Sigmoid colon (tissue), 7 donors: ENCODE data around the gene QKI. TPM values are rescaled to one million over a fixed set of nuclear protein-coding genes. Genes with fewer than 3 reads are reported as not detected.

ENCODE experiments used
- DNase-seq: peaks from one replicate; pipeline ENCODE4 v3.0.0-alpha.2; 2019
- H3K27ac ChIP-seq, 4 donors: fragments of 200-600 bp; sonication (generic); one replicate each; pipeline ENCODE4 v1.5.1; 2016 to 2019; ENCODE audit warnings: mild to moderate bottlenecking in 1 of 4
- H3K27me3 ChIP-seq, 3 donors: fragments of 200-600 bp; sonication (generic); one replicate each; pipeline ENCODE4 v1.5.1; 2019; ENCODE audit warnings: mild to moderate bottlenecking in 1 of 3
- H3K36me3 ChIP-seq, 4 donors: fragments of 200-600 bp; sonication (generic); one replicate each; pipeline ENCODE4 v1.5.1; 2016 to 2019
- H3K4me1 ChIP-seq, 4 donors: fragments of 200-600 bp; sonication (generic); one replicate each; pipeline ENCODE4 v1.5.1; 2017 to 2019
- H3K4me3 ChIP-seq, 4 donors: fragments of 200-600 bp; sonication (generic); one replicate each; pipeline ENCODE4 v1.5.1; 2017 to 2019; ENCODE audit warnings: mild to moderate bottlenecking in 2 of 4, moderate library complexity in 1 of 4
- H3K9me3 ChIP-seq, 4 donors: fragments of 200-600 bp in 3 of 4; sonication (generic) in 3 of 4; one replicate each; pipeline versions ENCODE4 v1.5.1 to v1.6.1; 2013 to 2019
- CTCF ChIP-seq, 4 experiments: fragments of 450-650 bp in 3 of 4; fragments of 200-600 bp in 1 of 4; IDR thresholded peaks; one replicate each; pipeline ENCODE4 v1.5.1; 2016 to 2019; ENCODE audit warnings: antibody characterized with exemption in 4 of 4, mild to moderate bottlenecking in 3 of 4, moderate library complexity in 2 of 4
- EP300 ChIP-seq, 4 donors: sonication (generic); formaldehyde crosslinking; IDR thresholded peaks; one replicate each; pipeline ENCODE4 v1.6.1; 2017; ENCODE audit warnings: antibody characterized with exemption in 4 of 4
- POLR2A ChIP-seq, 2 donors: fragments of 450-650 bp; IDR thresholded peaks; one replicate each; pipeline ENCODE4 v1.6.1; 2016; ENCODE audit warnings: antibody characterized with exemption in 2 of 2, mild to moderate bottlenecking in 2 of 2, moderate library complexity in 2 of 2
- POLR2AphosphoS5 ChIP-seq, 4 donors: sonication (generic); formaldehyde crosslinking; IDR thresholded peaks; one replicate each; pipeline ENCODE4 v1.6.1; 2017; ENCODE audit warnings: antibody characterized with exemption in 4 of 4
- WGBS, 2 donors: extraction: QIAGEN DNeasy Blood & Tissue Kit; methylation state at CpG; one replicate each; pipeline ENCODE4 v1.1.7; 2013; 5-methylcytosine and 5-hydroxymethylcytosine counted together
- intact Hi-C: fragments of 100-400 bp; cut with DNase I; formaldehyde crosslinking; loops from one replicate; pipeline ENCODE4 v1.15.1; 2023
- polyA plus RNA-seq, 3 donors: library from polyadenylated mRNA; stranded (reverse); fragments of 200-250 nt; gene quantifications; one replicate each; pipeline ENCODE4 v1.2.3, GENCODE V29; 2013
- total RNA-seq, 4 donors: library from RNA; depleted of rRNA; stranded (reverse); fragments of >200 nt; gene quantifications; one replicate each; pipeline ENCODE4 v1.1.0, GENCODE V29; 2016
- donor health status: healthy with polysubstance abuse.
- donor health status: Bipolar disorder and iron deficiency.
- donor health status: healthy.

The QKI gene
- total and polyA plus RNA-seq, 7 donors, result 9.2 to 146 (median 139) TPM

DNA sequence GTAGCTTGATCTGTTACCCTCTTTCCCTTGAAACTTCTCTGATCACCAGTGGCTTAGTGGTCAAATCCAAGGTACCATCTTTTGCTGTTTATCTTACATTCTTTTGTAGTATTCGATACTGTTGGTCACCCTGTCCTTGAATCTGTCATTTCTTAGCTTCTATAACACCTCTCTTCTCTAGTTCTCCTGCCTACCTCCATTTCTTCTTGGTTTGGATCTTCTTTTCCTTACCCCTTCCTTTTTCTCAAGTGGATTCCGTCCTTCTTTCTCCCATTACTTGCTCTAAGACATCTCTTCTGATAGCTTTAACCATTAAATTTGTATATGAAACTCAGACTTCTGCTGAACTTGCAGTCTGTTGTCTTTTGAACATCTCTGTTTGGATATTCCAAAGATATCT, 39.9 kb downstream of the QKI start:
- intact Hi-C loops, result no loop called here
- Histone ChIP-seq H3K4me1 (peaks cover 0 to 48% (median 37%) of the 10 kb centered on the region in 4 donors), H3K27me3 (no peaks in the 10 kb centered on the region), H3K9me3 (no peaks in the 10 kb centered on the region), H3K4me3 (no peak overlapping the region), H3K27ac (no peak overlapping the region), H3K36me3 (no peaks in the 10 kb centered on the region)
- TF ChIP-seq POLR2AphosphoS5 (IDR thresholded peaks at IDR 0.05) (no peak), EP300 (IDR thresholded peaks at IDR 0.05) (no peak), POLR2A (IDR thresholded peaks at IDR 0.05) (no peak), CTCF (IDR thresholded peaks at IDR 0.05) (no peak)
- 94 to 97% methylated on average over 2 of the region's 2 CpGs for WGBS, 2 donors
- DNase-seq, result no peak

DNA sequence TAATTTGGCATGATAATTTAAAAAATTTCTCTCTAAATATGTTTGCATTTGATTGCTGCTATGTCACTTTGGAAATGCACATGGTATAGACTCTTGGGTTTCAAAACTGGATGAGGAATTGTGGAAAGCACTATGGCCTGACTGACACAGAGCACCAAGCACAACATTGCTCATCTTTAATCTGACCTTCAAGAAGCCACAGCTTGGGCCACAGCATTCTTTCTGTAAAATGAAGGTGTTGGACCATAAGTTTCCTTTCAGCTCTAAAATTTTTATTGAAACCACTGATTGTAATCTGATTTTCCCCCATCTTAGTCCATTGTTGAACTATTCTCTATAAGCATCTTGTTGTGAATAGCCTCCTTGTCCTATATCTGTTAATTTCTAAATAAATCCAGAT, 41.0 kb downstream of the QKI start:
- intact Hi-C loops, result no loop called here
- no peak for DNase-seq
- Histone ChIP-seq H3K4me3 (no peak overlapping the region), H3K4me1 (peaks cover 0 to 56% (median 43%) of the 10 kb centered on the region in 4 donors), H3K27ac (no peak overlapping the region), H3K9me3 (no peaks in the 10 kb centered on the region), H3K36me3 (no peaks in the 10 kb centered on the region), H3K27me3 (no peaks in the 10 kb centered on the region)
- TF ChIP-seq POLR2A (IDR thresholded peaks at IDR 0.05) (no peak), POLR2AphosphoS5 (IDR thresholded peaks at IDR 0.05) (no peak), EP300 (IDR thresholded peaks at IDR 0.05) (no peak), CTCF (IDR thresholded peaks at IDR 0.05) (no peak)

DNA sequence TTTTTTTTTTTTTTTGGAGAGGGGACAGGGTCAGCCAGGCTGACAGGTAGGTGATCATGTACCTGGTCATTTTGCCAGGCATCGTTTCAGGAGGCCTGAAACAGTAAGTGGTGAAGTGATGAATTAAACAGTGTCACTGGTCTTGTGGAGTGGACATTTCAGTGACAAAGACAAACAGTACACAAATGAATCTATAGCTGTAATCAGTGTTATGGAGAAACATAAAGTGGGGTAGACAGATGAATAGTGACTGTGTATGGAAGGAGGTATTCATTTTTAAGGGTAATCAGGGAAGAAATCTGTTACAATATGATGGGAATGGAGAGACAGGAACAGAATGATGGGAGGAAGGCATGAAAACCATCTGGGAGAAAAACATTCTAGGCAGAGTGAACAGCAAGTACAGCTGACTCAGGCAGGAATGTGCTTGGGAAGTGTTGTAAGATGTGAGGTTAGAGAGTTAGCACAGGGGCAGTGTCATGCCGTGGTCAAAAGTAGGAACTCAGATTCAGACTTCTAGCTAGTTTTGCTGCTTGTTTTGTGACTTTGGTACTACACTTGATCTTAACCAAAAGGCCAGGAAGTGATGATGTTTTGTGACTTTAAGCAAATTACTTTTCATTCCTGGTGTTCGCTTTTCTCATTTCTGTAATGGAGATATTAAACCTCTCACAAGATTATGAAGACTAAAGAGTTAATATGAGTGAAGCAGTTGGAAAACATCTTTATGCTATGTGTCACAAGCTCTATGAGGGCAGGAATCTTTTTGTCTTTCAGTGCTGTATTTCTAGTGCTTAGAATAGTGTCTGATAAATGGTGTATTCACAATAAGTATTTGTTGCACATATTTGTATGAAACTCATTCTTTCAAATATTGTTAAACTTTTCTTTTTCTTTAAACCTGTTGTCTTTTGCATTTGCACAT, 43.4 kb downstream of the QKI start:
- H3K27me3 ChIP-seq, result no peaks in the 10 kb centered on the region
- H3K4me3 ChIP-seq, result no peak overlapping the region
- 73 to 83% methylated on average over 3 of the region's 3 CpGs for WGBS, 2 donors
- TF ChIP-seq CTCF (IDR thresholded peaks at IDR 0.05) (no peak), POLR2AphosphoS5 (IDR thresholded peaks at IDR 0.05) (peak in 2 of 4 donors; percentile 9 to 28)
- H3K36me3 ChIP-seq, result no peaks in the 10 kb centered on the region
- intact Hi-C loops, result no loop called here
- DNase-seq, result no peak
- no peaks in the 10 kb centered on the region for H3K9me3 ChIP-seq
- H3K27ac ChIP-seq, result peak overlapping the region in 3 of 4 donors; percentile 12 to 62 (median 36)
- H3K4me1 ChIP-seq, result peaks cover 0 to 55% (median 43%) of the 10 kb centered on the region in 4 donors

- Histone ChIP-seq H3K36me3 (no peaks in the 10 kb centered on the region), H3K27ac (no peak overlapping the region), H3K27me3 (no peaks in the 10 kb centered on the region), H3K4me1 (peaks cover 0 to 61% (median 43%) of the 10 kb centered on the region in 4 donors), H3K4me3 (no peak overlapping the region), H3K9me3 (no peaks in the 10 kb centered on the region)
- no peak for DNase-seq
- WGBS, 2 donors, result 93 to 95% methylated on average over 2 of the region's 2 CpGs
- intact Hi-C loops, result no loop called here
- TF ChIP-seq POLR2A (IDR thresholded peaks at IDR 0.05), result no peak
- no peak for TF ChIP-seq EP300 (IDR thresholded peaks at IDR 0.05)
- TF ChIP-seq POLR2AphosphoS5 (IDR thresholded peaks at IDR 0.05), result no peak
- no peak for TF ChIP-seq CTCF (IDR thresholded peaks at IDR 0.05)
Measured at GRCh38 chr6:163459007-163459406, 44.5 kb downstream of the QKI start.
